Stimulated activated CD4-positive, alpha-beta T cell treated with anti-CD3 and anti-CD28 coated beads, TNF-alpha, amount 100 ng/mL, for 1 hour (primary cell): ENCODE results near the gene NFKB1.

Experiments used
- DNase-seq, 3 donors: peaks; one replicate each; pipeline ENCODE4 v3.0.0-alpha.2; 2020; ENCODE audit warnings: low read depth in 3 of 3, low spot score in 1 of 3

The NFKB1 gene

GRCh38 chr4:102493794-102494193 lies 7.4 kb upstream of the NFKB1 start:
- no peak for DNase-seq

GRCh38 chr4:102494603-102495002 lies 6.6 kb upstream of the NFKB1 start:
- DNase-seq, result no peak

GRCh38 chr4:102497986-102498385 lies 3.2 kb upstream of the NFKB1 start:
- no peak for DNase-seq

- no peak for DNase-seq
These were observed 835 bp upstream of the NFKB1 start for GRCh38 chr4:102500352-102500695.

GRCh38 chr4:102501447-102501696 lies 213 bp downstream of the NFKB1 start:
- no peak for DNase-seq

- DNase-seq, result no peak
These were observed 1.3 kb downstream of the NFKB1 start for GRCh38 chr4:102502543-102502818.

- DNase-seq, result no peak
These were observed 2.2 kb downstream of the NFKB1 start for GRCh38 chr4:102503301-102503746.

GRCh38 chr4:102503831-102504786 lies 3.0 kb downstream of the NFKB1 start:
- DNase-seq, result no peak

GRCh38 chr4:102504941-102505340 lies 3.8 kb downstream of the NFKB1 start:
- DNase-seq, result no peak

GRCh38 chr4:102505708-102506107 lies 4.5 kb downstream of the NFKB1 start:
- DNase-seq, result no peak

- no peak for DNase-seq
These were observed 5.4 kb downstream of the NFKB1 start for GRCh38 chr4:102506523-102506922.

GRCh38 chr4:102511830-102512605 lies 10.9 kb downstream of the NFKB1 start:
- no peak for DNase-seq

GRCh38 chr4:102514298-102514964 lies 13.3 kb downstream of the NFKB1 start:
- DNase-seq, result no peak

GRCh38 chr4:102517753-102518152 lies 16.6 kb downstream of the NFKB1 start:
- DNase-seq, result no peak

GRCh38 chr4:102518703-102519131 lies 17.6 kb downstream of the NFKB1 start:
- no peak for DNase-seq

GRCh38 chr4:102519925-102520324 lies 18.8 kb downstream of the NFKB1 start:
- no peak for DNase-seq

- DNase-seq, result no peak
These were observed 20.4 kb downstream of the NFKB1 start for GRCh38 chr4:102521570-102521969.

GRCh38 chr4:102522031-102522440 lies 20.9 kb downstream of the NFKB1 start:
- no peak for DNase-seq

GRCh38 chr4:102524691-102525090 lies 23.5 kb downstream of the NFKB1 start:
- DNase-seq, result no peak

- no peak for DNase-seq
These were observed 23.9 kb downstream of the NFKB1 start for GRCh38 chr4:102525097-102525496.

- DNase-seq, result no peak
These were observed 24.3 kb downstream of the NFKB1 start for GRCh38 chr4:102525504-102525903.

- no peak for DNase-seq
These were observed 25.4 kb downstream of the NFKB1 start for GRCh38 chr4:102526532-102526931.
